Upper lobe of left lung (tissue), 6 donors: ENCODE data around the gene ERN1. TPM values are rescaled to one million over a fixed set of nuclear protein-coding genes. Genes with fewer than 3 reads are reported as not detected.

Experiments
- ATAC-seq, 2 donors: fragments of 200-7000 bp; cut with Tn5 transposase; one replicate each; pipeline ENCODE4 v1.9.1; 2022; ENCODE audit warnings: mild to moderate bottlenecking in 2 of 2, moderate library complexity in 2 of 2; ENCODE audit not compliant: low FRiP score in 2 of 2
- DNase-seq, 2 donors: peaks; one replicate each; pipeline ENCODE4 v3.0.0-alpha.2; 2019 to 2020
- H3K27ac ChIP-seq, 4 donors: fragments of 200-600 bp; sonication (generic); one replicate each; pipeline ENCODE4 v1.5.1; 2016 to 2019
- H3K27me3 ChIP-seq, 4 donors: fragments of 200-600 bp; sonication (generic); one replicate each; pipeline ENCODE4 v1.5.1; 2017 to 2019
- H3K36me3 ChIP-seq, 4 donors: fragments of 200-600 bp; sonication (generic); one replicate each; pipeline ENCODE4 v1.5.1; 2016 to 2019
- H3K4me1 ChIP-seq, 4 donors: fragments of 200-600 bp; sonication (generic); one replicate each; pipeline ENCODE4 v1.5.1; 2018 to 2019
- H3K4me3 ChIP-seq, 4 donors: fragments of 200-600 bp; sonication (generic); one replicate each; pipeline ENCODE4 v1.5.1; 2017 to 2019; ENCODE audit warnings: mild to moderate bottlenecking in 2 of 4, moderate library complexity in 1 of 4
- H3K9me3 ChIP-seq, 4 donors: fragments of 200-600 bp; sonication (generic); one replicate each; pipeline ENCODE4 v1.5.1; 2018 to 2019
- CTCF ChIP-seq, 6 experiments: fragments of 450-650 bp in 4 of 6; fragments of 200-600 bp in 2 of 6; sonication (generic) in 2 of 6; IDR thresholded peaks; one replicate each; pipeline ENCODE4 v1.5.1; 2016 to 2019; ENCODE audit warnings: antibody characterized with exemption in 6 of 6
- EP300 ChIP-seq, 4 donors: sonication (generic); formaldehyde crosslinking; IDR thresholded peaks; one replicate each; pipeline ENCODE4 v1.5.1; 2017; ENCODE audit warnings: antibody characterized with exemption in 4 of 4, control low read depth in 2 of 4
- POLR2A ChIP-seq, 4 donors: fragments of 450-650 bp; IDR thresholded peaks; one replicate each; pipeline ENCODE4 v1.5.1; 2016 to 2017; ENCODE audit warnings: antibody characterized with exemption in 4 of 4, mild to moderate bottlenecking in 2 of 4
- POLR2AphosphoS5 ChIP-seq, 2 donors: sonication (generic); formaldehyde crosslinking; IDR thresholded peaks; one replicate each; pipeline ENCODE4 v1.5.1; 2017; ENCODE audit warnings: antibody characterized with exemption in 2 of 2
- WGBS, 2 donors: methylation state at CpG; one replicate each; pipeline ENCODE4 v1.1.5; 2017 to 2018; 5-methylcytosine and 5-hydroxymethylcytosine counted together
- total RNA-seq, 6 donors: library from RNA; depleted of rRNA in 4 of 6; stranded (reverse); fragments of >200 nt in 4 of 6; gene quantifications; one replicate each; pipeline versions ENCODE4 v1.1.0 to v1.2.1, GENCODE V29; 2016 to 2021
- donor health status: DM: no; HTN: no; CAD: no; lungs with moderate emphysema.
- donor health status: DM: no; HTN: yes; CAD: no; lungs with severe emphysema.

Gene ERN1
- total RNA-seq, 6 donors from 2014 or later, result 32.8 to 65.0 (median 41.9) TPM

- ATAC-seq (peak; percentile 77 to 88), DNase-seq (peak; percentile 90 to 94)
- Histone ChIP-seq H3K27ac (peak overlapping the region in 3 of 4 donors; percentile 15 to 67 (median 56)), H3K9me3 (peaks cover 0 to 2% (median 0%) of the 10 kb centered on the region in 4 donors), H3K4me3 (no peak overlapping the region), H3K27me3 (no peaks in the 10 kb centered on the region), H3K36me3 (peaks cover 15 to 75% (median 36%) of the 10 kb centered on the region in 4 donors), H3K4me1 (peaks cover 0 to 16% (median 4%) of the 10 kb centered on the region in 4 donors)
- 34 to 45% methylated on average over 10 to 16 of the region's 16 CpGs for WGBS, 2 donors
- TF ChIP-seq POLR2AphosphoS5 (IDR thresholded peaks at IDR 0.05), result peak; percentile 21 to 60
- TF ChIP-seq CTCF (IDR thresholded peaks at IDR 0.05), result peak; percentile 48 to 89 (median 78)
- TF ChIP-seq EP300 (IDR thresholded peaks at IDR 0.05), result no peak
- TF ChIP-seq POLR2A (IDR thresholded peaks at IDR 0.05), result peak in 1 of 4 donors; percentile 52
Measured at GRCh38 chr17:64063766-64064224, 66.1 kb downstream of the ERN1 start.

DNA sequence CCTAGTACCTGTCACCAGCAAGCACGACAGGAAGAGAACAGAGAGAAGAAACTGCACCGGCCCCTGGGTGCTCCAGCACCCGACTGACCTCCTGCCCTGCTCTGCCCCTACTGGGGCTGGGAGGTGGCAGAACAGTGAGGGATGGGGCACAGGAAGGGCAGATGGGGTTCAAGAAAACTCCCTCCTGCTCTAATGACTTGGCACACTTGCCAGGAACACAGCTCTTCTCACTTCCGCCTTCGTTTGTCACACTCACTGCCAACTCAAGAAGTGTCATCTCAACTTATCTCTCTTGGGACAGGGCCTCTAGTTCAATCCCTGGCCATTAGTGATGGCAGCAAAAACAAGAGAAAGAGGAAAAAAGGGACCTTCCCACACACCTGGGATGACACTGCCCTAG lies 66.9 kb downstream of the ERN1 start:
- Histone ChIP-seq H3K4me1 (peaks cover 0 to 16% (median 4%) of the 10 kb centered on the region in 4 donors), H3K36me3 (peaks cover 8 to 75% (median 32%) of the 10 kb centered on the region in 4 donors), H3K4me3 (no peak overlapping the region), H3K9me3 (no peaks in the 10 kb centered on the region), H3K27me3 (no peaks in the 10 kb centered on the region), H3K27ac (peak overlapping the region in 2 of 4 donors; percentile 34 to 56)
- DNase-seq (peak in 1 of 2 donors; percentile 42), ATAC-seq (peak in 1 of 2 donors; percentile 22)
- TF ChIP-seq POLR2A (IDR thresholded peaks at IDR 0.05), result peak in 1 of 4 donors; percentile 35
- no peak for TF ChIP-seq CTCF (IDR thresholded peaks at IDR 0.05)
- WGBS, 2 donors, result 77 to 86% methylated on average over 5 of the region's 5 CpGs

DNA sequence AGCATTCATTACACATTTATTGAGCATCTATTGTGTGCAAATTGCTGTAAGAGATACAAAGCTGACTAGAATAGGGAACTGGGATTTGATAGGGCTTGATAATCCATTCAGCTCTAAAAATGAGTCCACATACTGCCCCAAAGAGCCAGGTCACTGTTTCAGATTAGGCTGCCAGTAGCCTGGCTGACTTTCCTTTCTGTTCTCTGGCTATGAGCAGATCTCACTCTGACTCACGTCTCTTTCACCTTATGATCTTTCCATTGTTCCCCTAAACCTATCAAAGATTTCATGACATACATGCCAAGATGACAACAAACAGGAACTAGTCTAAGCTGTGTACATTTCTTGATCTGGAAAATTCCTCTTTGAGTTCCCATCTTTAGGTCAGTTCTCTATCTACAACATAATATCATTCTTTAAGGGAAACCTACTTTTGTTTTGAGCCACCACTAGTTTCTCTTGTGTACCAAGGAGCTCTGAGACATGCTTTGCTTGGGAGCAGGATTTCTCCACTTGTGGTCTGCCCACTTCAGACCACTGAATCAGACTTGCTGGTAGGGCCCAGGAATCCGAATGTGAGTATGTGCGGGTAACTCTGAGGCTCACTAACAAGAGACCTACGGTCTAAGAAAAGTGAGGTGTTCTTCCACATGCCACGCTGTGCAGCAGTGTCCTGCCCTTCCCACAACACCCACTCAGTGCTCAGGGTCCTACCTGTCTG lies 68.6 kb downstream of the ERN1 start:
- Histone ChIP-seq H3K9me3 (no peaks in the 10 kb centered on the region), H3K27ac (peak overlapping the region in 3 of 4 donors; percentile 5 to 54 (median 8)), H3K36me3 (peaks cover 9 to 80% (median 36%) of the 10 kb centered on the region in 4 donors), H3K4me3 (no peak overlapping the region), H3K27me3 (no peaks in the 10 kb centered on the region), H3K4me1 (peaks cover 0 to 16% (median 4%) of the 10 kb centered on the region in 4 donors)
- DNase-seq (peak in 1 of 2 donors; percentile 6), ATAC-seq (no peak)
- TF ChIP-seq POLR2A (IDR thresholded peaks at IDR 0.05) (peak in 1 of 4 donors; percentile 9), EP300 (IDR thresholded peaks at IDR 0.05) (no peak)
- 91 to 94% methylated on average over 5 of the region's 5 CpGs for WGBS, 2 donors

GRCh38 chr17:64060331-64060730 lies 69.6 kb downstream of the ERN1 start:
- Histone ChIP-seq H3K9me3 (no peaks in the 10 kb centered on the region), H3K27me3 (no peaks in the 10 kb centered on the region), H3K4me3 (no peak overlapping the region), H3K4me1 (peaks cover 0 to 16% (median 4%) of the 10 kb centered on the region in 4 donors), H3K27ac (peak overlapping the region in 1 of 4 donors; percentile 48), H3K36me3 (peaks cover 9 to 82% (median 42%) of the 10 kb centered on the region in 4 donors)
- WGBS, 2 donors, result 59 to 76% methylated on average over 5 of the region's 5 CpGs
- ATAC-seq (no peak), DNase-seq (peak in 1 of 2 donors; percentile 23)
- peak in 1 of 4 donors; percentile 7 for TF ChIP-seq POLR2A (IDR thresholded peaks at IDR 0.05)
- no peak for TF ChIP-seq EP300 (IDR thresholded peaks at IDR 0.05)

GRCh38 chr17:64059756-64060155 lies 70.2 kb downstream of the ERN1 start:
- H3K4me3 ChIP-seq, result no peak overlapping the region
- no peaks in the 10 kb centered on the region for H3K27me3 ChIP-seq
- TF ChIP-seq POLR2A (IDR thresholded peaks at IDR 0.05) (no peak), CTCF (IDR thresholded peaks at IDR 0.05) (no peak), EP300 (IDR thresholded peaks at IDR 0.05) (no peak), POLR2AphosphoS5 (IDR thresholded peaks at IDR 0.05) (no peak)
- H3K36me3 ChIP-seq, result peaks cover 9 to 83% (median 46%) of the 10 kb centered on the region in 4 donors
- no peak for ATAC-seq
- H3K4me1 ChIP-seq, result peaks cover 0 to 16% (median 4%) of the 10 kb centered on the region in 4 donors
- H3K27ac ChIP-seq, result peak overlapping the region in 1 of 4 donors; percentile 43
- DNase-seq, result peak in 1 of 2 donors; percentile 11
- H3K9me3 ChIP-seq, result no peaks in the 10 kb centered on the region
- WGBS, 2 donors, result 100% methylated on average over 2 of the region's 2 CpGs
